SK-N-SH treated with all-trans-retinoic acid at 6 μM for 48 hours (cell line): ENCODE measurements around the gene BRD3.

Experiments used
- ATAC-seq: fragments of 200-7000 bp; cut with Tn5 transposase; 3 replicates; pipeline ENCODE4 v1.9.1; 2020; ENCODE audit warnings: mild to moderate bottlenecking, moderate library complexity
- ARNTL ChIP-seq: fragments of 450-650 bp; formaldehyde crosslinking; IDR thresholded peaks from 2 replicates; pipeline ENCODE4 v1.5.0; 2020; ENCODE audit warnings: low read depth, mild to moderate bottlenecking, moderate library complexity, borderline replicate concordance
- BACH2 ChIP-seq: fragments of 250-450 bp; sonication (Bioruptor Pico); IDR thresholded peaks from 2 replicates; pipeline ENCODE4 v1.9.0; 2021; ENCODE audit warnings: mild to moderate bottlenecking, borderline replicate concordance
- CSDC2 ChIP-seq: fragments of 250-450 bp; sonication (Bioruptor Pico); IDR thresholded peaks from 2 replicates; pipeline ENCODE4 v1.5.0; 2020; ENCODE audit warnings: mild to moderate bottlenecking, moderate library complexity
- ESRRG ChIP-seq: fragments of 250-450 bp; sonication (Bioruptor Pico); IDR thresholded peaks from 2 replicates; pipeline ENCODE4 v1.6.1; 2021; ENCODE audit warnings: mild to moderate bottlenecking
- GLIS3 ChIP-seq: fragments of 250-450 bp; sonication (Bioruptor Pico); IDR thresholded peaks from 2 replicates; pipeline ENCODE4 v1.5.0; 2020; ENCODE audit warnings: mild to moderate bottlenecking, moderate library complexity
- ISL1 ChIP-seq: fragments of 250-450 bp; sonication (Bioruptor Pico); IDR thresholded peaks from 2 replicates; pipeline ENCODE4 v2.1.2; 2022; ENCODE audit warnings: mild to moderate bottlenecking, moderate library complexity
- OSR1 ChIP-seq: fragments of 250-450 bp; sonication (Bioruptor Pico); IDR thresholded peaks from 2 replicates; pipeline ENCODE4 v1.8.0; 2022; ENCODE audit warnings: moderate library complexity, mild to moderate bottlenecking, inconsistent platforms
- PPARA ChIP-seq: fragments of 250-450 bp; sonication (Bioruptor Pico); IDR thresholded peaks from 2 replicates; pipeline ENCODE4 v1.5.0; 2020; ENCODE audit warnings: mild to moderate bottlenecking, borderline replicate concordance
- RARB ChIP-seq: fragments of 250-450 bp; sonication (Bioruptor Pico); IDR thresholded peaks from 2 replicates; pipeline ENCODE4 v1.8.0; 2021; ENCODE audit warnings: mild to moderate bottlenecking, moderate library complexity
- SNAI2 ChIP-seq: fragments of 250-450 bp; sonication (Bioruptor Pico); IDR thresholded peaks from 2 replicates; pipeline ENCODE4 v1.5.0; 2020; ENCODE audit warnings: mild to moderate bottlenecking, moderate library complexity
- TCF4 ChIP-seq: fragments of 250-450 bp; sonication (Bioruptor Pico); IDR thresholded peaks from 2 replicates; pipeline ENCODE4 v1.8.0; 2021; ENCODE audit warnings: mild to moderate bottlenecking, moderate library complexity, borderline replicate concordance
- TOX ChIP-seq: fragments of 250-450 bp; sonication (Bioruptor Pico); IDR thresholded peaks from 2 replicates; pipeline ENCODE4 v1.8.0; 2021; ENCODE audit warnings: mild to moderate bottlenecking, moderate library complexity, borderline replicate concordance
- ZC3H10 ChIP-seq: fragments of 250-450 bp; sonication (Bioruptor Pico); IDR thresholded peaks from 2 replicates; pipeline ENCODE4 v1.5.1; 2021; ENCODE audit warnings: mild to moderate bottlenecking, moderate library complexity
- ZFP3 ChIP-seq: fragments of 250-450 bp; sonication (Bioruptor Pico); IDR thresholded peaks from 2 replicates; pipeline ENCODE4 v1.5.0; 2020; ENCODE audit warnings: mild to moderate bottlenecking, moderate library complexity
- ZFP30 ChIP-seq: fragments of 450-650 bp; formaldehyde crosslinking; IDR thresholded peaks from 2 replicates; pipeline ENCODE4 v1.5.0; 2022; ENCODE audit warnings: mild to moderate bottlenecking, moderate library complexity
- ZNF565 ChIP-seq: fragments of 450-650 bp; formaldehyde crosslinking; conservative IDR thresholded peaks from 2 replicates; pipeline ENCODE4 v1.5.0; 2020; ENCODE audit warnings: low read depth, mild to moderate bottlenecking, moderate library complexity
- ZNF8 ChIP-seq: fragments of 450-650 bp; formaldehyde crosslinking; IDR thresholded peaks from 2 replicates; pipeline ENCODE4 v1.5.0; 2020; ENCODE audit warnings: mild to moderate bottlenecking, moderate library complexity
- TF ChIP-seq, protein P1 (sequence below): fragments of 250-450 bp; sonication (Bioruptor Pico); IDR thresholded peaks from 2 replicates; pipeline ENCODE4 v1.5.1; 2021; ENCODE audit warnings: mild to moderate bottlenecking, moderate library complexity
- TF ChIP-seq, protein P2 (sequence below): fragments of 250-450 bp; sonication (Bioruptor Pico); IDR thresholded peaks from 2 replicates; pipeline ENCODE4 v1.8.0; 2020; ENCODE audit warnings: mild to moderate bottlenecking, moderate library complexity, borderline replicate concordance
- TF ChIP-seq, protein P3 (sequence below): fragments of 250-450 bp; sonication (Bioruptor Pico); IDR thresholded peaks from 2 replicates; pipeline ENCODE4 v1.5.1; 2020; ENCODE audit warnings: low read depth, mild to moderate bottlenecking, moderate library complexity
- TF ChIP-seq, protein P4 (sequence below): fragments of 250-450 bp; sonication (Bioruptor Pico); IDR thresholded peaks from 2 replicates; pipeline ENCODE4 v1.8.0; 2021; ENCODE audit warnings: low read depth, mild to moderate bottlenecking, moderate library complexity, borderline replicate concordance

The BRD3 gene

GRCh38 chr9:134053401-134053871 lies 14.4 kb downstream of the BRD3 start:
- no peak for ATAC-seq
- no peak for TF ChIP-seq TCF4

DNA sequence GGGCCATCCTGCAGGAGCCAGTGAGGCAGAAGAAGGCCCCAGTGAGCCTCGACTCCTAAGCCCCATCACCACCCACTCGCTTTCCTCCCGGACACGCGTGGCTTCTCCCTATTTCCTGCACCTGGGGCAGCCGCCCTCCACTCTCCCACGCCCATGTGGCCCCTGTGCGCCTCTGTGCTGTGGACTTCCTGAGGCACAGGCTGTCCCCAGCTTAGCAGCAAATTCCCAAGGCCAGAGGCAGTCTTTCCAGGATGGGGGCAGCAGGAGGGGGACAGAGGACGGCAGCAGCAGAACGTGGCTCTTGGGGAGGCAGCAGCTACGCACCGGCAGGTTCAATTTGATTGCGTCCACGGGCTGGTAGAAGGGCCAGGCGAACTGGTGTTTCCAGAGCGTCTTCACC lies 14.9 kb downstream of the BRD3 start:
- ATAC-seq: no peak
- TF ChIP-seq OSR1 (CRISPR knock-in tag) (no peak), ARNTL (CRISPR knock-in tag) (no peak), TOX (no peak), ESRRG (CRISPR knock-in tag) (no peak), ZFP30 (no peak), GLIS3 (CRISPR knock-in tag) (no peak), RARB (CRISPR knock-in tag) (no peak), TCF4 (no peak)
- TF ChIP-seq, protein P1, sequence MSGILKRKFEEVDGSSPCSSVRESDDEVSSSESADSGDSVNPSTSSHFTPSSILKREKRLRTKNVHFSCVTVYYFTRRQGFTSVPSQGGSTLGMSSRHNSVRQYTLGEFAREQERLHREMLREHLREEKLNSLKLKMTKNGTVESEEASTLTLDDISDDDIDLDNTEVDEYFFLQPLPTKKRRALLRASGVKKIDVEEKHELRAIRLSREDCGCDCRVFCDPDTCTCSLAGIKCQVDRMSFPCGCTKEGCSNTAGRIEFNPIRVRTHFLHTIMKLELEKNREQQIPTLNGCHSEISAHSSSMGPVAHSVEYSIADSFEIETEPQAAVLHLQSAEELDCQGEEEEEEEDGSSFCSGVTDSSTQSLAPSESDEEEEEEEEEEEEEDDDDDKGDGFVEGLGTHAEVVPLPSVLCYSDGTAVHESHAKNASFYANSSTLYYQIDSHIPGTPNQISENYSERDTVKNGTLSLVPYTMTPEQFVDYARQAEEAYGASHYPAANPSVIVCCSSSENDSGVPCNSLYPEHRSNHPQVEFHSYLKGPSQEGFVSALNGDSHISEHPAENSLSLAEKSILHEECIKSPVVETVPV (CRISPR knock-in tag): no peak

GRCh38 chr9:134052491-134052890 lies 15.3 kb downstream of the BRD3 start:
- no peak for ATAC-seq
- TF ChIP-seq SNAI2 (CRISPR knock-in tag): no peak
- TF ChIP-seq, protein P1 (CRISPR knock-in tag): no peak
- TF ChIP-seq ESRRG (CRISPR knock-in tag): no peak

DNA sequence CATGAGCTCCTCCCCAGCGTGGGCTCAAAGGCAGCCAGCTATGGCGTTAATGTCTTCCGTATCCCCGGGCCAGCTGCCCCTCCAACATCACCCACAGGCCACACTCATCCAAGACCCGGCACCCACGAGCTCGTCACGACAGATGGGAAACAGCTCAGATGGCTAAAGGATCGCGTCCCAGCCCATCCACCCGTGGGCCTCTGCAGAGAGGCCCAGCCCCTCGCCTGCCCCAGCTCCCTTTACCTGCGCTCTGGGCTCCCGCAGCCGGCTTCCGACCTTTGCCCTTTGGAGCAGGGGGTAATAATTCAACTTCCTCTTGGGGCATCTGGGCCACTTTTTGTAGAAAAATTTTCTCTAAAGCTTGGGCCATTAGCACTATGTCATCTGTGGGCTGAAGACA lies 16.5 kb downstream of the BRD3 start:
- TF ChIP-seq ESRRG (CRISPR knock-in tag) (no peak), TOX (no peak), ZFP3 (CRISPR knock-in tag) (no peak)
- TF ChIP-seq, all 23 proteins: peak for 0
- ATAC-seq: no peak

DNA sequence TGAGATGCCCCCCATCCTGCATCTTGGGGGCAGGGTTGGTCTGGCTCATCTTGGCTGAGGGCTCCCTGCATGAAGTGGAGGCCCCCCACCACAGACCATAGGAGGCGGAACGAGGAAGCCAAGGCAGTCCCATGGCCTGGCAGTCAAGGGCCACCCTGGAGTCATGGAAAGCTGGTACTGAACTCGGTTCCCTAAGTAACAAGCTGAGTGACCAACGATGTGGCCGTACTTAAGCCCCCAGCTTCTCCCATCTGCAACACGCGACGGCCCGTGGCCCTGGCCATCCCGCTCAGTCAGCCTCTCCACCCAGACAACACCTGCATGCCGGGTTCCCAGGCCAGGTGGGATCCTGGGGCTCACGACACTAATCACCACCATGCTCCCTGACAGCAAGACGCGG lies 17.1 kb downstream of the BRD3 start:
- ATAC-seq: no peak
- no peak for TF ChIP-seq BACH2
- TF ChIP-seq ARNTL (CRISPR knock-in tag): no peak
- TF ChIP-seq ZNF565: no peak
- TF ChIP-seq, protein P2, sequence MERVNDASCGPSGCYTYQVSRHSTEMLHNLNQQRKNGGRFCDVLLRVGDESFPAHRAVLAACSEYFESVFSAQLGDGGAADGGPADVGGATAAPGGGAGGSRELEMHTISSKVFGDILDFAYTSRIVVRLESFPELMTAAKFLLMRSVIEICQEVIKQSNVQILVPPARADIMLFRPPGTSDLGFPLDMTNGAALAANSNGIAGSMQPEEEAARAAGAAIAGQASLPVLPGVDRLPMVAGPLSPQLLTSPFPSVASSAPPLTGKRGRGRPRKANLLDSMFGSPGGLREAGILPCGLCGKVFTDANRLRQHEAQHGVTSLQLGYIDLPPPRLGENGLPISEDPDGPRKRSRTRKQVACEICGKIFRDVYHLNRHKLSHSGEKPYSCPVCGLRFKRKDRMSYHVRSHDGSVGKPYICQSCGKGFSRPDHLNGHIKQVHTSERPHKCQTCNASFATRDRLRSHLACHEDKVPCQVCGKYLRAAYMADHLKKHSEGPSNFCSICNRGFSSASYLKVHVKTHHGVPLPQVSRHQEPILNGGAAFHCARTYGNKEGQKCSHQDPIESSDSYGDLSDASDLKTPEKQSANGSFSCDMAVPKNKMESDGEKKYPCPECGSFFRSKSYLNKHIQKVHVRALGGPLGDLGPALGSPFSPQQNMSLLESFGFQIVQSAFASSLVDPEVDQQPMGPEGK (CRISPR knock-in tag): no peak
- TF ChIP-seq CSDC2 (CRISPR knock-in tag): no peak
- TF ChIP-seq, protein P3, sequence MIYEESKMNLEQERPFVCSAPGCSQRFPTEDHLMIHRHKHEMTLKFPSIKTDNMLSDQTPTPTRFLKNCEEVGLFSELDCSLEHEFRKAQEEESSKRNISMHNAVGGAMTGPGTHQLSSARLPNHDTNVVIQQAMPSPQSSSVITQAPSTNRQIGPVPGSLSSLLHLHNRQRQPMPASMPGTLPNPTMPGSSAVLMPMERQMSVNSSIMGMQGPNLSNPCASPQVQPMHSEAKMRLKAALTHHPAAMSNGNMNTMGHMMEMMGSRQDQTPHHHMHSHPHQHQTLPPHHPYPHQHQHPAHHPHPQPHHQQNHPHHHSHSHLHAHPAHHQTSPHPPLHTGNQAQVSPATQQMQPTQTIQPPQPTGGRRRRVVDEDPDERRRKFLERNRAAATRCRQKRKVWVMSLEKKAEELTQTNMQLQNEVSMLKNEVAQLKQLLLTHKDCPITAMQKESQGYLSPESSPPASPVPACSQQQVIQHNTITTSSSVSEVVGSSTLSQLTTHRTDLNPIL (CRISPR knock-in tag): no peak
- TF ChIP-seq ISL1 (CRISPR knock-in tag): no peak
- TF ChIP-seq, protein P4, sequence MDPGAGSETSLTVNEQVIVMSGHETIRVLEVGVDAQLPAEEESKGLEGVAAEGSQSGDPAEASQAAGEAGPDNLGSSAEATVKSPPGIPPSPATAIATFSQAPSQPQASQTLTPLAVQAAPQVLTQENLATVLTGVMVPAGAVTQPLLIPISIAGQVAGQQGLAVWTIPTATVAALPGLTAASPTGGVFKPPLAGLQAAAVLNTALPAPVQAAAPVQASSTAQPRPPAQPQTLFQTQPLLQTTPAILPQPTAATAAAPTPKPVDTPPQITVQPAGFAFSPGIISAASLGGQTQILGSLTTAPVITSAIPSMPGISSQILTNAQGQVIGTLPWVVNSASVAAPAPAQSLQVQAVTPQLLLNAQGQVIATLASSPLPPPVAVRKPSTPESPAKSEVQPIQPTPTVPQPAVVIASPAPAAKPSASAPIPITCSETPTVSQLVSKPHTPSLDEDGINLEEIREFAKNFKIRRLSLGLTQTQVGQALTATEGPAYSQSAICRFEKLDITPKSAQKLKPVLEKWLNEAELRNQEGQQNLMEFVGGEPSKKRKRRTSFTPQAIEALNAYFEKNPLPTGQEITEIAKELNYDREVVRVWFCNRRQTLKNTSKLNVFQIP (CRISPR knock-in tag): no peak
- TF ChIP-seq ZFP30: no peak
- no peak for TF ChIP-seq ZNF8 (CRISPR knock-in tag)
- no peak for TF ChIP-seq GLIS3 (CRISPR knock-in tag)
- no peak for TF ChIP-seq PPARA (CRISPR knock-in tag)
- TF ChIP-seq TCF4: no peak
- no peak for TF ChIP-seq TOX
- TF ChIP-seq ZC3H10: no peak
- no peak for TF ChIP-seq SNAI2 (CRISPR knock-in tag)
- TF ChIP-seq RARB (CRISPR knock-in tag): no peak
